KMS-11 (cell line): Measurements from ENCODE around the gene HHAT.

Source experiments
- H2AFZ ChIP-seq: fragments of 200-600 bp; sonication (generic); 2 replicates; pipeline ENCODE4 v1.6.1; 2016; ENCODE audit warnings: antibody characterized with exemption, mixed run types, low read depth
- H3K27ac ChIP-seq: fragments of 200-600 bp; sonication (generic); 2 replicates; pipeline ENCODE4 v1.6.1; 2016; ENCODE audit warnings: mild to moderate bottlenecking, mixed run types
- H3K27me3 ChIP-seq: fragments of 200-600 bp; sonication (generic); 2 replicates; pipeline ENCODE4 v1.6.1; 2017; ENCODE audit warnings: mild to moderate bottlenecking, low read depth, mixed run types, moderate library complexity; ENCODE audit not compliant: insufficient read depth
- H3K36me3 ChIP-seq: fragments of 200-600 bp; sonication (generic); 2 replicates; pipeline ENCODE4 v1.6.1; 2017; ENCODE audit warnings: mild to moderate bottlenecking, mixed run types; ENCODE audit not compliant: insufficient read depth
- H3K4me1 ChIP-seq: fragments of 200-600 bp; sonication (generic); 2 replicates; pipeline ENCODE4 v1.6.1; 2016; ENCODE audit warnings: mild to moderate bottlenecking, low read depth, mixed run types; ENCODE audit not compliant: poor library complexity, severe bottlenecking
- H3K4me2 ChIP-seq: fragments of 200-600 bp; sonication (generic); 2 replicates; pipeline ENCODE4 v1.7.0; 2016; ENCODE audit warnings: mild to moderate bottlenecking, mixed run types
- H3K4me3 ChIP-seq: fragments of 200-600 bp; sonication (generic); IDR thresholded peaks from 2 replicates; pipeline ENCODE4 v1.6.1; 2017; ENCODE audit warnings: low read depth, low read length, mixed read lengths; ENCODE audit not compliant: insufficient read depth
- H3K79me2 ChIP-seq: fragments of 200-600 bp; sonication (generic); 2 replicates; pipeline ENCODE4 v1.6.1; 2016; ENCODE audit warnings: low read depth, mixed run types; ENCODE audit not compliant: insufficient read depth
- H3K9ac ChIP-seq: fragments of 200-600 bp; sonication (generic); 2 replicates; pipeline ENCODE4 v1.6.1; 2016; ENCODE audit warnings: mild to moderate bottlenecking, mixed run types
- H4K20me1 ChIP-seq: fragments of 200-600 bp; sonication (generic); 2 replicates; pipeline ENCODE4 v1.6.1; 2016; ENCODE audit warnings: mild to moderate bottlenecking, mixed run types; ENCODE audit not compliant: insufficient read depth
- CTCF ChIP-seq: fragments of 200-600 bp; sonication (generic); conservative IDR thresholded peaks from 2 replicates; pipeline ENCODE4 v1.6.1; 2017; ENCODE audit warnings: low read depth, mild to moderate bottlenecking, antibody characterized with exemption, low read length, moderate library complexity, mixed read lengths

The HHAT gene

GRCh38 chr1:210586771-210587170 is 258.1 kb downstream of the HHAT start:
- Histone ChIP-seq H3K27ac (no peak overlapping the region), H3K9ac (no peak overlapping the region), H2AFZ (no peak overlapping the region)

GRCh38 chr1:210587566-210587965 is 258.9 kb downstream of the HHAT start:
- Histone ChIP-seq H2AFZ (no peak overlapping the region), H3K79me2 (no peaks in the 10 kb centered on the region), H3K4me3 (no peak overlapping the region), H3K27me3 (no peaks in the 10 kb centered on the region), H3K9ac (no peak overlapping the region), H3K4me2 (no peak overlapping the region), H4K20me1 (no peaks in the 10 kb centered on the region), H3K36me3 (no peaks in the 10 kb centered on the region), H3K27ac (no peak overlapping the region), H3K4me1 (peaks cover 5% of the 10 kb centered on the region)
- TF ChIP-seq CTCF: no peak

More at GRCh38 chr1:210586771-210587170, 258.1 kb downstream of the HHAT start:
- Histone ChIP-seq H3K4me2 (no peak overlapping the region), H3K79me2 (no peaks in the 10 kb centered on the region), H3K4me1 (peaks cover 5% of the 10 kb centered on the region), H3K27me3 (no peaks in the 10 kb centered on the region), H4K20me1 (no peaks in the 10 kb centered on the region), H3K4me3 (no peak overlapping the region), H3K36me3 (no peaks in the 10 kb centered on the region)
- no peak for TF ChIP-seq CTCF

- H3K9ac ChIP-seq: no peak overlapping the region
- H3K4me1 ChIP-seq: peaks cover 5% of the 10 kb centered on the region
- H3K36me3 ChIP-seq: no peaks in the 10 kb centered on the region
- H3K27me3 ChIP-seq: no peaks in the 10 kb centered on the region
- H3K4me2 ChIP-seq: no peak overlapping the region
- no peaks in the 10 kb centered on the region for H3K79me2 ChIP-seq
- TF ChIP-seq CTCF: no peak
- no peak overlapping the region for H3K4me3 ChIP-seq
- no peak overlapping the region for H3K27ac ChIP-seq
- H4K20me1 ChIP-seq: no peaks in the 10 kb centered on the region
- no peak overlapping the region for H2AFZ ChIP-seq
Measured at GRCh38 chr1:210588357-210588756, 259.7 kb downstream of the HHAT start.

- Histone ChIP-seq H3K27me3 (no peaks in the 10 kb centered on the region), H4K20me1 (no peaks in the 10 kb centered on the region), H3K4me2 (no peak overlapping the region), H3K36me3 (no peaks in the 10 kb centered on the region), H2AFZ (no peak overlapping the region), H3K79me2 (no peaks in the 10 kb centered on the region), H3K9ac (no peak overlapping the region), H3K4me1 (peaks cover 5% of the 10 kb centered on the region), H3K27ac (no peak overlapping the region), H3K4me3 (no peak overlapping the region)
- no peak for TF ChIP-seq CTCF
Measured at GRCh38 chr1:210588946-210589345, 260.2 kb downstream of the HHAT start.
